HAP-1 (cell line): ENCODE measurements around the gene MPHOSPH6.
"Not testable (repeated sequence)": the region's sequence is repeated elsewhere in the genome, so short reads cannot be mapped to it uniquely, and the experiment has no call there.

Experiments
- DNase-seq, 2 experiments: peaks; one replicate each; pipeline ENCODE4 v3.0.0-alpha.2; 2016 to 2020; ENCODE audit warnings: low spot score in 2 of 2
- H3K27me3 ChIP-seq: fragments of 250-450 bp; sonication (Bioruptor Pico); 2 replicates; pipeline ENCODE4 v1.5.1; 2020; ENCODE audit warnings: low read depth, mild to moderate bottlenecking, moderate library complexity
- H3K36me3 ChIP-seq: fragments of 250-450 bp; sonication (Bioruptor Pico); replicated peaks from 2 replicates; pipeline ENCODE4 v1.5.1; 2020; ENCODE audit warnings: mild to moderate bottlenecking
- H3K4me1 ChIP-seq: fragments of 250-450 bp; sonication (Bioruptor Pico); 2 replicates; pipeline ENCODE4 v1.5.1; 2020; ENCODE audit warnings: mild to moderate bottlenecking
- H3K4me3 ChIP-seq: fragments of 250-450 bp; sonication (Bioruptor Pico); 2 replicates; pipeline ENCODE4 v1.5.1; 2020; ENCODE audit warnings: mild to moderate bottlenecking, moderate library complexity
- H3K9me3 ChIP-seq: fragments of 250-450 bp; sonication (Bioruptor Pico); 2 replicates; pipeline ENCODE4 v1.5.1; 2020; ENCODE audit warnings: mild to moderate bottlenecking, moderate library complexity
- in situ Hi-C: fragments of 300-500 bp; cut with MboI; formaldehyde crosslinking; loops from 3 replicates; pipeline ENCODE4 v1.14.3; 2020; ENCODE audit warnings: low sequenced_read_pairs, inconsistent platforms, mixed read lengths

Gene MPHOSPH6

DNA sequence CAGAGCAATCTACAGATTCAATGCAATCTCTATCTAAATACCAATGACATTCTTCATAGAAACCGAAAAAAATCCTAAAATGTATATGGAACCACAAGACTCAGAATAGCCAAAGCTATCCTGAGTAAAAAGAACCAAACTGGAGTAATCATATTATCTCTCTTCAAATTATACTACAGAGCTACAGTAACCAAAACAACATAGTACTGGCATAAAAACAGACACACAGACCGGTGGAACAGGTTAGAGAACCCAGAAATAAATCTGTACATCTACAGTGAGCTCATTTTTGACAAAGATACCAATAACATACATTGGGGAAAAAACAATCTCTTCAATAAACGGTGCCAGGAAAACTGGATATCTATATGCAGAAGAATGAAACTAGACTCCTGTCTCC, 45.4 kb downstream of the MPHOSPH6 start:
- in situ Hi-C loops: no loop called here
- H3K27me3 ChIP-seq: no peaks in the 10 kb centered on the region
- peaks cover 5% of the 10 kb centered on the region for H3K4me1 ChIP-seq
- no peaks in the 10 kb centered on the region for H3K9me3 ChIP-seq
- no peak for DNase-seq
- no peaks in the 10 kb centered on the region for H3K36me3 ChIP-seq
- H3K4me3 ChIP-seq: no peak overlapping the region

- H3K9me3 ChIP-seq: no peaks in the 10 kb centered on the region
- DNase-seq: no peak
- no peak overlapping the region for H3K4me3 ChIP-seq
- H3K27me3 ChIP-seq: no peaks in the 10 kb centered on the region
- H3K36me3 ChIP-seq: no peaks in the 10 kb centered on the region
- H3K4me1 ChIP-seq: no peaks in the 10 kb centered on the region
- in situ Hi-C loops: no loop called here
Measured at GRCh38 chr16:82119405-82119804, 50.6 kb downstream of the MPHOSPH6 start.

DNA sequence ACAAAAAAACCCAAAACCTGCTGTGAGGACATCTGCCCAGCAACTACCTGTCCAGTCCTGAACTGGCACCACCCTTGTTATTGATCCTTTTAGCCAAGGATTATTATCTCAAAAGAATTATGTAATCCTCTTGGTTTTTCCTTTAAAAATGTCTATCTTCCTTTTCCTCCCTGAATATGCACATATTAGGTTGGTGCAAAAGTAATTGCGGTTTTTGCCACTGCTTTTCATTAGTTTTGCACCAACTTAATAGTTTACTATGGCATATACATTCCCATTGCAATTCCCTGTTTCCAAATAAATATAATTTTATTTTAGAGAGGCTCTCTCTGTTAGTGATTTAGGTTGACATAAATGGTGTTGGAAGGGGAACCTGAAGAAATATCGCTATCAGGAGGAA, 51.3 kb downstream of the MPHOSPH6 start:
- no peak overlapping the region for H3K4me3 ChIP-seq
- no peaks in the 10 kb centered on the region for H3K4me1 ChIP-seq
- no peaks in the 10 kb centered on the region for H3K36me3 ChIP-seq
- no peaks in the 10 kb centered on the region for H3K9me3 ChIP-seq
- no peak for DNase-seq
- no peaks in the 10 kb centered on the region for H3K27me3 ChIP-seq
- in situ Hi-C loops: no loop called here

GRCh38 chr16:82116535-82116934, 53.5 kb downstream of the MPHOSPH6 start:
- H3K36me3 ChIP-seq: no peaks in the 10 kb centered on the region
- in situ Hi-C loops: no loop called here
- H3K27me3 ChIP-seq: no peaks in the 10 kb centered on the region
- no peaks in the 10 kb centered on the region for H3K9me3 ChIP-seq
- no peaks in the 10 kb centered on the region for H3K4me1 ChIP-seq
- H3K4me3 ChIP-seq: no peak overlapping the region
- DNase-seq: no peak

- Histone ChIP-seq H3K4me1 (no peaks in the 10 kb centered on the region), H3K4me3 (no peak overlapping the region), H3K27me3 (no peaks in the 10 kb centered on the region), H3K36me3 (no peaks in the 10 kb centered on the region), H3K9me3 (no peaks in the 10 kb centered on the region)
- in situ Hi-C loops: no loop called here
- no peak for DNase-seq
Measured at GRCh38 chr16:82113741-82114140, 56.3 kb downstream of the MPHOSPH6 start.

GRCh38 chr16:82111944-82112343, 58.1 kb downstream of the MPHOSPH6 start:
- Histone ChIP-seq H3K36me3 (no peaks in the 10 kb centered on the region), H3K4me3 (no peak overlapping the region), H3K4me1 (peaks cover 5% of the 10 kb centered on the region; the same call in 1 of the 2 replicates), H3K27me3 (no peaks in the 10 kb centered on the region), H3K9me3 (no peaks in the 10 kb centered on the region)
- DNase-seq: no peak
- in situ Hi-C loops: no loop called here

DNA sequence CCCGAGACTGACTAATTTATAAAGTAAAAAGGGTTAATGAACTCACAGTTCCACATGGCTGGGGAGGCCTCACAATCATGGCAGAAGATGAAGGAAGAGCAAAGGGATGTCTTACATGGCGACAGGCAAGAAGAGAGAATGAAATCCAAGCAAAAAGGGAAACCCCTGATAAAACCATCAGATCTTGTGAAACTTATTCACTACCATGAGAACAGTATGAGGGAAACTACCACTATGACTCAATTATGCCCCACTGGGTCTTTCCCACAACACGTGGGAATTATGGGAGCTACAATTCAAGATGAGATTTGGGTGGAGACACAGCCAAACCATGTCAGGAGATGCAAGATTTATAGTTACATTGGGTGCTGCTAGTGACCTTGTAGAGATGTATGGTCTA, 60.8 kb downstream of the MPHOSPH6 start:
- H3K27me3 ChIP-seq, DNase-seq, H3K9me3 ChIP-seq, H3K4me3 ChIP-seq, in situ Hi-C loops, H3K4me1 ChIP-seq, H3K36me3 ChIP-seq: not testable (repeated sequence)

DNA sequence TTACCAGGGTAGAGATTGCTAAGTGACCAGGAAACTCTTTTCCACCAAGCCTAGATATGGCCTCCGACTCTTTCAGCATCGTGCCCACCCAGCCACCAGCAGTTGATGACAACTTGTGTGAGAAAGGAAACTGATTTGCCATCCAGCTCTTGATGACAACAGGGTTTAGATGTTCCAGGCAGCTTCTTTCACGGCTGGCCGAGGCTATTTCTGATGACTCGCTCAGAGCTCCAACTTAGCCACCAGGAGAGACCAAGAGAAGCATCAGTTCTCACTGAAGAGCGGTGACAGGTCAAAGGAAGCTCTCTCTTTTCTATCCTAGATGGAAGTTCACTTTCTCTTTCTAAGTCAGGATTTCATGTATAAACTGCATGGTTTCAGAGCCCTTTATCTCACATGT, 61.2 kb downstream of the MPHOSPH6 start:
- Histone ChIP-seq H3K36me3 (no peaks in the 10 kb centered on the region), H3K9me3 (no peaks in the 10 kb centered on the region), H3K4me3 (no peak overlapping the region), H3K27me3 (no peaks in the 10 kb centered on the region; the same call in 1 of the 2 replicates), H3K4me1 (peaks cover 5% of the 10 kb centered on the region; the same call in 1 of the 2 replicates)
- in situ Hi-C loops: no loop called here
- no peak for DNase-seq

- in situ Hi-C loops: no loop called here
- Histone ChIP-seq H3K36me3 (no peaks in the 10 kb centered on the region), H3K4me3 (no peak overlapping the region), H3K4me1 (peaks cover 5% of the 10 kb centered on the region; the same call in 1 of the 2 replicates), H3K9me3 (no peaks in the 10 kb centered on the region), H3K27me3 (peaks cover 5% of the 10 kb centered on the region; the same call in 1 of the 2 replicates)
- DNase-seq: peak; percentile 27 to 31
Measured at GRCh38 chr16:82108100-82108499, 61.9 kb downstream of the MPHOSPH6 start.

DNA sequence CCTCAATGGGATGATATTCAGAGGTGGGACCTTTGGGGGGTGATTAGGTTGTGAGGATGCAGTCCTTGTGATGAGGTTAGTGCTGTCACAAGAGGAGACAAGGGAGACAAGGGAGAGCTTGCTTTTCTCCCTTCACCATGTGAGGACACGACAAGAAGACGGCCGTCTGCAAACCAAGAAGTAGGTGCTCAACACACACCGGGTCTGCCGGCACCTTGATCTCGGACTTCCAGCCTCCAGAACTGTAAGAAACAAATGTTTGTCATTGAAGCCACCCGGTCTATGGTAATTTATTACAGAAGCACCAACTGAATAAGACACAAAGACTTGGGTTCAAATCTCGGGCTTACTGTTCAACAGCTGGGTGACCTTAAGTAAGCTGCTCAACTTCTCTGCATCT, 64.9 kb downstream of the MPHOSPH6 start:
- in situ Hi-C loops: no loop called here
- H3K36me3 ChIP-seq: no peaks in the 10 kb centered on the region
- DNase-seq: no peak

More for the DNA sequence above, 64.9 kb downstream of the MPHOSPH6 start:
- H3K9me3 ChIP-seq: no peaks in the 10 kb centered on the region
- H3K4me3 ChIP-seq: no peak overlapping the region
- peaks cover 6% of the 10 kb centered on the region; the same call in 1 of the 2 replicates for H3K27me3 ChIP-seq
- H3K4me1 ChIP-seq: peaks cover 5% of the 10 kb centered on the region; the same call in 1 of the 2 replicates
